AG09319 (cell line): Measurements from ENCODE around the gene LENEP.
"Not testable (repeated sequence)": the region's sequence is repeated elsewhere in the genome, so short reads cannot be mapped to it uniquely, and the experiment has no call there.

Source experiments
- DNase-seq: peaks from one replicate; pipeline ENCODE4 v3.0.0-alpha.2; 2010; ENCODE audit warnings: low read depth; ENCODE audit errors: extremely low read depth
- CTCF ChIP-seq: IDR thresholded peaks from 2 replicates; pipeline ENCODE4 v1.5.1; 2011; ENCODE audit warnings: low read depth, mild to moderate bottlenecking, inconsistent platforms, low read length, moderate library complexity

The LENEP gene

GRCh38 chr1:154975409-154976059, 17.9 kb upstream of the LENEP start:
- no peak for TF ChIP-seq CTCF
- DNase-seq = no peak

DNA sequence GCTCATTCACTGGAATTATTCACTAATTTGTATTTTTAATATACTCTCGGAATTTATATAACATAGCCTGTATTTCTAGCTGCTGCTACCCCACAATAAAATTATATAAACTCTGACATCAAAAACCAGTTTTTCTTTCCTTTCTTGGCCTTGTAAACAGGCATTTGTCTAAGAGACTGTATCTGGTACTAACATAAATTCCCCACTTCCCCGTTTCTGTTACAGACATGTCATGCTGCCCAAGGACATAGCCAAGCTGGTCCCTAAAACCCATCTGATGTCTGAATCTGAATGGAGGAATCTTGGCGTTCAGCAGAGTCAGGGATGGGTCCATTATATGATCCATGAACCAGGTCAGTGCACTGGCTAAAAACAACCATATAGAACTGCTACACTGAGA, 15.6 kb upstream of the LENEP start:
- not testable (repeated sequence) for DNase-seq

- no peak for TF ChIP-seq CTCF
These were observed 15.0 kb upstream of the LENEP start for GRCh38 chr1:154978360-154978759.

DNA sequence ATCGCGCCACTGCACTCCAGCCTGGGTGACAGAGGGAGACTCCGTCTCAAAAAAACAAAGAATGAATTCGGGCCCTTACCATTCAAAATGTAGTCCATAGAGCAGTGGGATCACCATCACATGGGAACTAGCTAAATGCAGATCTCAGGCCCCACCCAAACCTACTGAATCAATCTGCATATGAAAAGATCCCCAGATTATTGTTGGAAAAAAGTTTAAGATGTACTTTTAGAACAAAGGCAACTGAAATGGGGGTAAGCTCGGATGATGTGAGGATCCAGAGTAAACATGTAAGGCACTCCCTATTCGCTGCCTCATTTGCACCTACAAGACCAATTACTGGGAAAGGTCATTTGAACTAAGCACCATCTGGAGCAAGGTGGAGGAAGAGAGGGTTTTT, 11.0 kb upstream of the LENEP start:
- no peak for TF ChIP-seq CTCF
- DNase-seq = no peak

More at GRCh38 chr1:154978360-154978759, 15.0 kb upstream of the LENEP start:
- DNase-seq = no peak

DNA sequence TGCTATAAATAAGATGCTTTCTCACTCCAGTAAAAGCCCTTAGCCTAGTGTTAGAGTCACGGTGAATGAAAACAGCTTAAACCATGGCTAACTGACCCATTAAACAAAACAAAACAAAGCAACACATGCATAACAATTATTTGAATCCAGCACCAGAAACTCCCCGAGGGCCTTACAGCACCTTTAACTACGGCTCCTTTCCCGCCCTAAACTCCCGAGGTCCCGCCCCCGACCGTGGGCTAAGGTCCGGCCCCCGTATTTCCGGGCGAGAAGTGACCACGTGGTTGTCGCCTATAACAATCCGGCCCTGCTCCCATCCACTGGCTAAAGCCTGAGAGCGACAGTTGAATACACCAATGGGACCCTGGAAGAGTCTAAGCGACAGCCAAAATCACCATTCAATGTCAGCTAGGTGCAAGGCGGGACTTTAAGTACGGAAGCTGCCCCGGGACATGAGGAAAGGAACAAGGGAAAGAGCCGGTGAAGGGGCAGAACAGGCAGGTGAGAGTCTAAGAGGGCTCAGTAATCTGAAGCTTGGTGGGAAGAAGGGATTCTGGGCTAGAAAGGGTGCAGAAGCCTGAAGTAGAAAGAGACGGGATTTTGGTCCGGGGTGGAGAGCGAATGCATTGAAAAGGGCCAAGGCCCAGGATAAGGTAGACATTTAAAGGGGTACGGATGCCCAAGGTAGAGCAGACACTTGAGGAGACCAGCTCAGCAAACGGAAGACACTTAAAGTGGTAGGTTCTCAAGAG, 10.3 kb upstream of the LENEP start, which contains the start of gene FLAD1:
FLAD1 (plus strand) TSS at position 448 of the 752 bp plus-strand sequence. CDS start 351 bp downstream, outside the sequence.
- DNase-seq = peak; percentile 99
- no peak for TF ChIP-seq CTCF

DNA sequence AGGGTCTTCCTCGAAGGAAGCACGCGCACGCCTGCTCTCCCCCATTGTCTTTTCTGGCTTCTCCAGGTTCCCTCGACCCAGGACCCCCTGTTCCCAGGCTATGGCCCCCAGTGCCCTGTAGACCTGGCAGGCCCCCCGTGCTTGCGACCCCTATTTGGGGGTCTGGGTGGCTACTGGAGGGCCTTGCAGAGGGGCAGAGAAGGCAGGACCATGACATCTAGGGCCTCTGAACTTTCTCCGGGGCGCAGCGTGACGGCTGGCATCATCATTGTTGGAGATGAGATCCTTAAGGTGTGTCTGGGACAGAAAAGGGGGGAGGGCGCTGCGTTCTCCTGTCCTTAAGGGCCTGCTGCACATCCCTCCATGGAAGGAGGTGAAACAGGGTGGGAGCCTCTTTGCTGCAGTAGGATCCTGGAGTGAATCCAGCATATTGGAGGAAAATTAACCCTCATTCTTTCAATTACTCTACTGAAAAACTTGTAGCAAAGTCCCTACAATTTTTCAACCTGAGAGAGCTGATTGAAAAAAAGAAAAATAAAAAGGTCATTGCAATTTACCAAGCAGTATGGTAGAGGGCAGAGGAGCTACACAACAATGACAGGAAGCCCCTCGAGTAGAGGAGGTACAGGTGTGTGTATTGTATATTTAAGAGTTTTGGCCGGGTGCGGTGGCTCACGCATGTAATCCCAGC, 9.5 kb upstream of the LENEP start:
- TF ChIP-seq CTCF = no peak
- DNase-seq = no peak

GRCh38 chr1:154986736-154987135, 6.7 kb upstream of the LENEP start:
- DNase-seq = not testable (repeated sequence)

DNA sequence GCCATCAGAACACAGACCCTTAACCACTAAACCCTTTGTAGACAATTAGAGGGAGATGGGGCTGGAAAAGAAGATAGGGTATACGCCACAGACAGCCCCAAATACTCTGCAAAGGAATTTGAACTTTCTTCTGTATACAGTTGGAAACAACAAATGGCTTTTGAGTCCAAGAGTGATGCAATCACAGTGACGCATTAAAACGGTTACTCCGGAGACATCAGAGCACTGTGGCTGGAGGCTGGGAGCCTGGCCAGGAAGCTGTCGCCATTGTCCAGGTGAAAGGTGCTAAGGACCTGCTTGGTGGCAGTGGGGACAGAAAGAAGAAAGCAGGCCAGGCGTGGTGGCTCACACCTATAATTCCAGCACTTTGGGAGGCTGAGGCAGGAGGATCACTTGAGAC, 6.1 kb upstream of the LENEP start:
- no peak for TF ChIP-seq CTCF
- no peak for DNase-seq
